ENCODE results near the gene VRK3. TPM values are rescaled to one million over a fixed set of nuclear protein-coding genes. Genes with fewer than 3 reads are reported as not detected.
"Not testable (repeated sequence)": the region's sequence is repeated elsewhere in the genome, so short reads cannot be mapped to it uniquely, and the experiment has no call there.

Gene VRK3
- total RNA-seq (2014; rRNA removed; shearing (Covaris generic)): 34.0 and 41.9 TPM in 2 replicates

GRCh38 chr19:50025022-50025793 is at the start of gene VRK3:
Gene VRK3 (minus strand): TSS chr19:50025372. CDS start chr19:50016162, 9,210 bp downstream.
- DNase-seq (ENCODE audit: low read depth): peak; percentile 100

GRCh38 chr19:50068382-50068781 is 43.2 kb upstream of the VRK3 start:
- not testable (repeated sequence) for DNase-seq (ENCODE audit: low read depth)

GRCh38 chr19:50067575-50067974 is 42.4 kb upstream of the VRK3 start:
- no peak for DNase-seq (ENCODE audit: low read depth)

GRCh38 chr19:50065938-50066337 is 40.8 kb upstream of the VRK3 start:
- no peak for DNase-seq (ENCODE audit: low read depth)

GRCh38 chr19:50061650-50062049 is 36.5 kb upstream of the VRK3 start:
- no peak for DNase-seq (ENCODE audit: low read depth)

- no peak for DNase-seq (ENCODE audit: low read depth)
Observed at GRCh38 chr19:50060107-50060506, 34.9 kb upstream of the VRK3 start.

- no peak for DNase-seq (ENCODE audit: low read depth)
Observed at GRCh38 chr19:50059045-50059444, 33.9 kb upstream of the VRK3 start.

- DNase-seq (ENCODE audit: low read depth): no peak
Observed at GRCh38 chr19:50058425-50058824, 33.3 kb upstream of the VRK3 start.

GRCh38 chr19:50053119-50053518 is 27.9 kb upstream of the VRK3 start:
- no peak for DNase-seq (ENCODE audit: low read depth)

GRCh38 chr19:50051964-50052363 is 26.8 kb upstream of the VRK3 start:
- no peak for DNase-seq (ENCODE audit: low read depth)

GRCh38 chr19:50051228-50051895 is 26.2 kb upstream of the VRK3 start:
- DNase-seq (ENCODE audit: low read depth): not testable (repeated sequence)

GRCh38 chr19:50050406-50051227 is 25.4 kb upstream of the VRK3 start:
- peak; percentile 72 for DNase-seq (ENCODE audit: low read depth)

GRCh38 chr19:50047671-50048070 is 22.5 kb upstream of the VRK3 start:
- no peak for DNase-seq (ENCODE audit: low read depth)

- no peak for DNase-seq (ENCODE audit: low read depth)
Observed at GRCh38 chr19:50046649-50047503, 21.7 kb upstream of the VRK3 start.

GRCh38 chr19:50044922-50045321 is 19.8 kb upstream of the VRK3 start:
- DNase-seq (ENCODE audit: low read depth): no peak

- no peak for DNase-seq (ENCODE audit: low read depth)
Observed at GRCh38 chr19:50043967-50044366, 18.8 kb upstream of the VRK3 start.

- no peak for DNase-seq (ENCODE audit: low read depth)
Observed at GRCh38 chr19:50042363-50043024, 17.3 kb upstream of the VRK3 start.

- no peak for DNase-seq (ENCODE audit: low read depth)
Observed at GRCh38 chr19:50040967-50041366, 15.8 kb upstream of the VRK3 start.

- no peak for DNase-seq (ENCODE audit: low read depth)
Observed at GRCh38 chr19:50039968-50040367, 14.8 kb upstream of the VRK3 start.

- no peak for DNase-seq (ENCODE audit: low read depth)
Observed at GRCh38 chr19:50036908-50037307, 11.7 kb upstream of the VRK3 start.

- DNase-seq (ENCODE audit: low read depth): no peak
Observed at GRCh38 chr19:50030937-50031336, 5.8 kb upstream of the VRK3 start.
